ENCODE results near the gene GABRG3. TPM values are rescaled to one million over a fixed set of nuclear protein-coding genes. Genes with fewer than 3 reads are reported as not detected.

Gene GABRG3
- total RNA-seq, 2 experiments from 2014 or later: not detected

- no peak for DNase-seq
- H3K27me3 Mint-ChIP-seq: no peaks in the 10 kb centered on the region
Observed at GRCh38 chr15:27429577-27429976, 458.6 kb downstream of the GABRG3 start.

GRCh38 chr15:27433604-27434003, 462.6 kb downstream of the GABRG3 start:
- H3K27ac Mint-ChIP-seq: no peak overlapping the region
- H3K4me1 Mint-ChIP-seq (ENCODE audit: low read depth): no peaks in the 10 kb centered on the region
- no peak for ATAC-seq
- CTCF ChIA-PET: no interaction called here
- H3K9me3 Mint-ChIP-seq: peaks cover 15% of the 10 kb centered on the region
- no peaks in the 10 kb centered on the region for H3K27me3 Mint-ChIP-seq
- POLR2A ChIA-PET: no interaction called here
- intact Hi-C loops (cut with micrococcal nuclease): no loop called here
- DNase-seq: no peak
- H3K36me3 Mint-ChIP-seq (ENCODE audit: low read depth): no peaks in the 10 kb centered on the region
- TF ChIP-seq CTCF (IDR thresholded peaks at IDR 0.05): no peak
- no peak overlapping the region for H3K4me3 Mint-ChIP-seq

More at GRCh38 chr15:27429577-27429976, 458.6 kb downstream of the GABRG3 start:
- TF ChIP-seq CTCF (IDR thresholded peaks at IDR 0.05): no peak
- H3K4me3 Mint-ChIP-seq: no peak overlapping the region
- H3K9me3 Mint-ChIP-seq: peaks cover 12% of the 10 kb centered on the region
- H3K4me1 Mint-ChIP-seq (ENCODE audit: low read depth): no peaks in the 10 kb centered on the region
- ChIA-PET POLR2A (no interaction called here), CTCF (no interaction called here)
- ATAC-seq: no peak
- no peak overlapping the region for H3K27ac Mint-ChIP-seq
- intact Hi-C loops (cut with micrococcal nuclease): no loop called here
- H3K36me3 Mint-ChIP-seq (ENCODE audit: low read depth): no peaks in the 10 kb centered on the region

- intact Hi-C loops (cut with micrococcal nuclease): no loop called here
- H3K27me3 Mint-ChIP-seq: no peaks in the 10 kb centered on the region
- H3K4me1 Mint-ChIP-seq (ENCODE audit: low read depth): no peaks in the 10 kb centered on the region
- peaks cover 14% of the 10 kb centered on the region for H3K9me3 Mint-ChIP-seq
- no peak for TF ChIP-seq CTCF (IDR thresholded peaks at IDR 0.05)
- no peak for ATAC-seq
- H3K27ac Mint-ChIP-seq: no peak overlapping the region
- ChIA-PET CTCF (no interaction called here), POLR2A (no interaction called here)
- no peak for DNase-seq
- no peak overlapping the region for H3K4me3 Mint-ChIP-seq
- H3K36me3 Mint-ChIP-seq (ENCODE audit: low read depth): no peaks in the 10 kb centered on the region
Observed at GRCh38 chr15:27438403-27439375, 467.7 kb downstream of the GABRG3 start.

- Mint-ChIP-seq H3K9me3 (peaks cover 7% of the 10 kb centered on the region), H3K27ac (no peak overlapping the region), H3K27me3 (no peaks in the 10 kb centered on the region), H3K4me1 (ENCODE audit: low read depth) (no peaks in the 10 kb centered on the region), H3K4me3 (no peak overlapping the region), H3K36me3 (ENCODE audit: low read depth) (no peaks in the 10 kb centered on the region)
- POLR2A ChIA-PET: no interaction called here
- intact Hi-C loops (cut with micrococcal nuclease): no loop called here
- ATAC-seq (no peak), DNase-seq (no peak)
- TF ChIP-seq CTCF (IDR thresholded peaks at IDR 0.05): no peak
- CTCF ChIA-PET: no interaction called here
Observed at GRCh38 chr15:27441120-27441519, 470.1 kb downstream of the GABRG3 start.

GRCh38 chr15:27448234-27448633, 477.3 kb downstream of the GABRG3 start:
- TF ChIP-seq CTCF (IDR thresholded peaks at IDR 0.05): no peak
- peaks cover 9% of the 10 kb centered on the region for H3K9me3 Mint-ChIP-seq
- CTCF ChIA-PET: no interaction called here

More at GRCh38 chr15:27448234-27448633, 477.3 kb downstream of the GABRG3 start:
- POLR2A ChIA-PET: no interaction called here
- intact Hi-C loops (cut with micrococcal nuclease): no loop called here
- Mint-ChIP-seq H3K27me3 (no peaks in the 10 kb centered on the region), H3K4me1 (ENCODE audit: low read depth) (no peaks in the 10 kb centered on the region), H3K27ac (no peak overlapping the region), H3K4me3 (no peak overlapping the region), H3K36me3 (ENCODE audit: low read depth) (no peaks in the 10 kb centered on the region)
- DNase-seq (no peak), ATAC-seq (no peak)

Measured in activated CD8-positive, alpha-beta T cell treated with anti-CD3 and anti-CD28 coated beads for 36 hours (primary cell).